Adrenal gland (tissue), 5 donors: Measurements from ENCODE around the gene AMPD3.

Experiments used
- POLR2A ChIP-seq, 2 donors: fragments of 450-650 bp; IDR thresholded peaks; one replicate each; pipeline ENCODE4 v1.6.1; 2017; ENCODE audit warnings: antibody characterized with exemption in 2 of 2, mild to moderate bottlenecking in 2 of 2, moderate library complexity in 1 of 2
- TF ChIP-seq, protein P1 (sequence below), 6 experiments: fragments of 450-650 bp in 4 of 6; fragments of 200-600 bp in 2 of 6; sonication (generic) in 1 of 6; IDR thresholded peaks; 1 replicate in 5 of 6; 2 replicates in 1 of 6; pipeline versions ENCODE4 v1.5.1 to v1.8.0; 2016 to 2021; ENCODE audit warnings: antibody characterized with exemption in 6 of 6, mild to moderate bottlenecking in 2 of 6, moderate library complexity in 1 of 6
- donor health status: DM: no; HTN: no; CAD: no.

DNA sequence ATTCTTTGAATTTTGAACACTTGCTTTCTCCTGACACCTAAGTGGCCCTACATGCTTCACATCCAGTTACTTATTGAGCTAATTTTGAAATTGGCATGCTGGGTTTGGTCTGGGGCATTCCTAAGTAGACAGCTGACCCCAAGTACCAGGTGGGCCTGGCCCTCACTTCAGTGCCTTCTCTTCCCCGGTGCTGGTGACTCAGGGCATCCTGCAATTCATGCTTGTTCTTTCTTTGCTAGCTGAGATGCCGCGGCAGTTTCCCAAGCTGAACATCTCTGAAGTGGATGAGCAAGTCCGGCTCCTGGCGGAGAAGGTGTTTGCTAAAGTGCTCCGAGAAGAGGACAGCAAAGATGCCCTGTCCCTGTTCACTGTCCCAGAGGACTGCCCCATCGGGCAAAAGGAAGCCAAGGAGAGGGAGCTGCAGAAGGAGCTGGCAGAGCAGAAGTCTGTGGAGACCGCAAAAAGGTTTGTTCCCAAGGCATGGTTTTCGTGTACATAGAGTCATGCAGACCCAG lies 6.3 kb downstream of the AMPD3 start:
- TF ChIP-seq, protein P1, sequence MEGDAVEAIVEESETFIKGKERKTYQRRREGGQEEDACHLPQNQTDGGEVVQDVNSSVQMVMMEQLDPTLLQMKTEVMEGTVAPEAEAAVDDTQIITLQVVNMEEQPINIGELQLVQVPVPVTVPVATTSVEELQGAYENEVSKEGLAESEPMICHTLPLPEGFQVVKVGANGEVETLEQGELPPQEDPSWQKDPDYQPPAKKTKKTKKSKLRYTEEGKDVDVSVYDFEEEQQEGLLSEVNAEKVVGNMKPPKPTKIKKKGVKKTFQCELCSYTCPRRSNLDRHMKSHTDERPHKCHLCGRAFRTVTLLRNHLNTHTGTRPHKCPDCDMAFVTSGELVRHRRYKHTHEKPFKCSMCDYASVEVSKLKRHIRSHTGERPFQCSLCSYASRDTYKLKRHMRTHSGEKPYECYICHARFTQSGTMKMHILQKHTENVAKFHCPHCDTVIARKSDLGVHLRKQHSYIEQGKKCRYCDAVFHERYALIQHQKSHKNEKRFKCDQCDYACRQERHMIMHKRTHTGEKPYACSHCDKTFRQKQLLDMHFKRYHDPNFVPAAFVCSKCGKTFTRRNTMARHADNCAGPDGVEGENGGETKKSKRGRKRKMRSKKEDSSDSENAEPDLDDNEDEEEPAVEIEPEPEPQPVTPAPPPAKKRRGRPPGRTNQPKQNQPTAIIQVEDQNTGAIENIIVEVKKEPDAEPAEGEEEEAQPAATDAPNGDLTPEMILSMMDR (IDR thresholded peaks at IDR 0.05): no peak
- no peak for TF ChIP-seq POLR2A (IDR thresholded peaks at IDR 0.05)
